Stimulated activated naive CD4-positive, alpha-beta T cell (primary cell): ENCODE results near the gene PODXL.
A peak's percentile ranks its signal among the peaks of the same experiment; 100 is the strongest.

Source experiments
- DNase-seq, 6 experiments: peaks; one replicate each; lab custom pipeline; 2025; lab: John Stamatoyannopoulos, UW

Gene PODXL

GRCh38 chr7:131556053-131556908 is at the start of gene PODXL:
TSS of gene PODXL (minus strand) at chr7:131556628. CDS start at chr7:131556359, 269 bp downstream.
- DNase-seq: peak in 4 of 6 experiments; percentile 9 to 32 (median 18)

- DNase-seq: no peak
Measured at GRCh38 chr7:131605280-131605878, 49.0 kb upstream of the PODXL start.

GRCh38 chr7:131604841-131605279 is 48.4 kb upstream of the PODXL start:
- no peak for DNase-seq

GRCh38 chr7:131603932-131604331 is 47.5 kb upstream of the PODXL start:
- no peak for DNase-seq

- DNase-seq: no peak
Measured at GRCh38 chr7:131602994-131603372, 46.6 kb upstream of the PODXL start.

- no peak for DNase-seq
Measured at GRCh38 chr7:131602304-131602993, 46.0 kb upstream of the PODXL start.

- DNase-seq: no peak
Measured at GRCh38 chr7:131600085-131600881, 43.9 kb upstream of the PODXL start.

- no peak for DNase-seq
Measured at GRCh38 chr7:131596785-131597184, 40.4 kb upstream of the PODXL start.

GRCh38 chr7:131595699-131596098 is 39.3 kb upstream of the PODXL start:
- DNase-seq: no peak

- DNase-seq: no peak
Measured at GRCh38 chr7:131591687-131592319, 35.4 kb upstream of the PODXL start.

GRCh38 chr7:131587315-131587923 is 31.0 kb upstream of the PODXL start:
- no peak for DNase-seq

- DNase-seq: no peak
Measured at GRCh38 chr7:131586759-131587158, 30.3 kb upstream of the PODXL start.

- DNase-seq: no peak
Measured at GRCh38 chr7:131586259-131586658, 29.8 kb upstream of the PODXL start.

GRCh38 chr7:131583430-131583829 is 27.0 kb upstream of the PODXL start:
- DNase-seq: no peak

- no peak for DNase-seq
Measured at GRCh38 chr7:131581241-131582051, 25.0 kb upstream of the PODXL start.

- DNase-seq: no peak
Measured at GRCh38 chr7:131578602-131579001, 22.2 kb upstream of the PODXL start.

GRCh38 chr7:131574741-131575140 is 18.3 kb upstream of the PODXL start:
- no peak for DNase-seq

- no peak for DNase-seq
Measured at GRCh38 chr7:131570401-131570800, 14.0 kb upstream of the PODXL start.

- DNase-seq: no peak
Measured at GRCh38 chr7:131568970-131569369, 12.5 kb upstream of the PODXL start.

GRCh38 chr7:131568510-131568909 is 12.1 kb upstream of the PODXL start:
- no peak for DNase-seq
